Body of pancreas (tissue), 4 donors: ENCODE data around the gene GTF2H3. TPM values are rescaled to one million over a fixed set of nuclear protein-coding genes. Genes with fewer than 3 reads are reported as not detected.
A peak's percentile ranks its signal among the peaks of the same experiment; 100 is the strongest.

Source experiments
- ATAC-seq: fragments of 150-250 bp; one replicate; pipeline ENCODE4 v1.9.1; 2016
- DNase-seq, 4 donors: peaks; one replicate each; pipeline ENCODE4 v3.0.0-alpha.2; 2019
- H3K27ac ChIP-seq, 4 donors: fragments of 200-600 bp; sonication (generic); 1 replicate in 3 of 4; 2 replicates in 1 of 4; pipeline versions ENCODE4 v1.5.1 to v1.6.1; 2016 to 2019; ENCODE audit warnings: mild to moderate bottlenecking in 1 of 4, mixed read lengths in 1 of 4, moderate library complexity in 1 of 4
- H3K27me3 ChIP-seq, 2 donors: fragments of 200-600 bp; sonication (generic); one replicate each; pipeline ENCODE4 v1.6.0; 2016; ENCODE audit warnings: mild to moderate bottlenecking in 1 of 2
- H3K36me3 ChIP-seq, 2 donors: fragments of 200-600 bp; sonication (generic); replicated peaks in 1 of 2; 2 replicates each; pipeline ENCODE4 v1.5.1; 2016; ENCODE audit warnings: low read depth in 2 of 2; ENCODE audit not compliant: insufficient read depth in 1 of 2
- H3K4me1 ChIP-seq: fragments of 200-600 bp; sonication (generic); one replicate; pipeline ENCODE4 v1.6.0; 2016
- H3K4me3 ChIP-seq, 2 donors: fragments of 200-600 bp; sonication (generic); 1 replicate in 1 of 2; 2 replicates in 1 of 2; pipeline ENCODE4 v1.5.1; 2016 to 2019
- H3K9me3 ChIP-seq, 3 donors: fragments of 200-600 bp; sonication (generic); 1 replicate in 2 of 3; 2 replicates in 1 of 3; pipeline ENCODE4 v1.5.1; 2016
- CTCF ChIP-seq, 7 experiments: fragments of 450-650 bp in 4 of 7; fragments of 200-600 bp in 3 of 7; sonication (generic) in 3 of 7; IDR thresholded peaks; one replicate each; pipeline ENCODE4 v1.5.1; 2016 to 2019; ENCODE audit warnings: antibody characterized with exemption in 7 of 7
- POLR2A ChIP-seq, 3 donors: fragments of 450-650 bp; IDR thresholded peaks; one replicate each; pipeline ENCODE4 v1.6.1; 2016; ENCODE audit warnings: antibody characterized with exemption in 3 of 3, mild to moderate bottlenecking in 2 of 3
- WGBS, 2 donors: methylation state at CpG; one replicate each; pipeline ENCODE4 v1.1.5; 2017; 5-methylcytosine and 5-hydroxymethylcytosine counted together
- intact Hi-C: fragments of 100-400 bp; cut with DNase I; formaldehyde crosslinking; loops from one replicate; pipeline ENCODE4 v1.15.1; 2023
- total RNA-seq, 2 donors: library from RNA; depleted of rRNA; stranded (reverse); fragments of >200 nt; gene quantifications; one replicate each; pipeline ENCODE4 v1.1.0, GENCODE V29; 2016

The GTF2H3 gene
- total RNA-seq, 2 donors from 2014 or later: 8.6 to 16.2 TPM

- ATAC-seq (no peak), DNase-seq (no peak)
- peaks cover 0 to 4% of the 10 kb centered on the region in 2 donors for H3K36me3 ChIP-seq
- WGBS, 2 donors: 83 to 94% methylated on average over 3 of the region's 3 CpGs
- H3K4me3 ChIP-seq: no peak overlapping the region
- H3K27ac ChIP-seq: no peak overlapping the region
- TF ChIP-seq POLR2A (IDR thresholded peaks at IDR 0.05) (no peak), CTCF (IDR thresholded peaks at IDR 0.05) (no peak)
- H3K9me3 ChIP-seq: no peaks in the 10 kb centered on the region
- intact Hi-C loops: no loop called here
- H3K27me3 ChIP-seq: no peaks in the 10 kb centered on the region
- no peaks in the 10 kb centered on the region for H3K4me1 ChIP-seq
Measured at GRCh38 chr12:123683964-123684363, 50.3 kb downstream of the GTF2H3 start.

GRCh38 chr12:123686636-123687190 lies 53.1 kb downstream of the GTF2H3 start:
- DNase-seq (no peak), ATAC-seq (no peak)
- intact Hi-C loops: no loop called here
- no peak overlapping the region for H3K27ac ChIP-seq
- 92 to 93% methylated on average over 18 of the region's 18 CpGs for WGBS, 2 donors
- no peak for TF ChIP-seq CTCF (IDR thresholded peaks at IDR 0.05)
- TF ChIP-seq POLR2A (IDR thresholded peaks at IDR 0.05): no peak
- H3K9me3 ChIP-seq: no peaks in the 10 kb centered on the region
- H3K4me1 ChIP-seq: no peaks in the 10 kb centered on the region
- H3K4me3 ChIP-seq: no peak overlapping the region
- H3K27me3 ChIP-seq: no peaks in the 10 kb centered on the region
- H3K36me3 ChIP-seq: peaks cover 0 to 4% of the 10 kb centered on the region in 2 donors

GRCh38 chr12:123690191-123690840 lies 56.7 kb downstream of the GTF2H3 start:
- no peak overlapping the region for H3K27ac ChIP-seq
- H3K9me3 ChIP-seq: no peaks in the 10 kb centered on the region
- TF ChIP-seq POLR2A (IDR thresholded peaks at IDR 0.05) (no peak), CTCF (IDR thresholded peaks at IDR 0.05) (no peak)
- DNase-seq (no peak), ATAC-seq (no peak)
- peaks cover 0 to 6% of the 10 kb centered on the region in 2 donors for H3K36me3 ChIP-seq
- no peaks in the 10 kb centered on the region for H3K4me1 ChIP-seq
- intact Hi-C loops: no loop called here
- no peaks in the 10 kb centered on the region for H3K27me3 ChIP-seq
- WGBS, 2 donors: 76 to 81% methylated on average over 8 of the region's 8 CpGs
- no peak overlapping the region for H3K4me3 ChIP-seq

GRCh38 chr12:123696207-123696606 lies 62.6 kb downstream of the GTF2H3 start:
- Histone ChIP-seq H3K36me3 (peaks cover 0 to 9% of the 10 kb centered on the region in 2 donors), H3K27ac (peak overlapping the region in 2 of 4 donors; percentile 14 to 59), H3K4me1 (no peaks in the 10 kb centered on the region), H3K4me3 (no peak overlapping the region), H3K9me3 (no peaks in the 10 kb centered on the region), H3K27me3 (no peaks in the 10 kb centered on the region)
- no peak for TF ChIP-seq POLR2A (IDR thresholded peaks at IDR 0.05)
- TF ChIP-seq CTCF (IDR thresholded peaks at IDR 0.05): no peak
- WGBS, 2 donors: 60 to 63% methylated on average over 8 of the region's 8 CpGs
- DNase-seq (peak in 1 of 4 donors; percentile 20), ATAC-seq (no peak)
- intact Hi-C loops: no loop called here

- H3K27me3 ChIP-seq: no peaks in the 10 kb centered on the region
- TF ChIP-seq CTCF (IDR thresholded peaks at IDR 0.05) (no peak), POLR2A (IDR thresholded peaks at IDR 0.05) (no peak)
- peak overlapping the region in 2 of 4 donors; percentile 14 to 59 for H3K27ac ChIP-seq
- H3K4me3 ChIP-seq: no peak overlapping the region
- ATAC-seq: peak; percentile 50
- intact Hi-C loops: no loop called here
- DNase-seq: no peak
- H3K9me3 ChIP-seq: no peaks in the 10 kb centered on the region
- 44 to 70% methylated on average over 4 of the region's 4 CpGs for WGBS, 2 donors
- H3K36me3 ChIP-seq: peaks cover 0 to 9% of the 10 kb centered on the region in 2 donors
- H3K4me1 ChIP-seq: no peaks in the 10 kb centered on the region
Measured at GRCh38 chr12:123696646-123697045, 63.0 kb downstream of the GTF2H3 start.
